Cardiac fibroblast (primary cell): Measurements from ENCODE around the gene CTDSPL.
A peak's percentile ranks its signal among the peaks of the same experiment; 100 is the strongest.

Experiments
- DNase-seq, 2 donors: peaks; one replicate each; pipeline versions ENCODE4 v3.0.0 to v3.0.0-alpha.2; 2010; ENCODE audit warnings: low read depth in 2 of 2
- H3K4me3 ChIP-seq, 2 donors: replicated peaks in 1 of 2; 1 replicate in 1 of 2; 2 replicates in 1 of 2; pipeline ENCODE4 v1.5.1; 2011; ENCODE audit warnings: low read depth in 2 of 2, low read length in 2 of 2, mild to moderate bottlenecking in 2 of 2, moderate library complexity in 1 of 2
- TF ChIP-seq, protein P1 (sequence below): IDR thresholded peaks from one replicate; pipeline ENCODE4 v1.5.1; 2011; ENCODE audit warnings: low read depth, mild to moderate bottlenecking, low read length, inconsistent platforms

The CTDSPL gene

GRCh38 chr3:38022896-38023709, 161.4 kb downstream of the CTDSPL start:
- TF ChIP-seq, protein P1, sequence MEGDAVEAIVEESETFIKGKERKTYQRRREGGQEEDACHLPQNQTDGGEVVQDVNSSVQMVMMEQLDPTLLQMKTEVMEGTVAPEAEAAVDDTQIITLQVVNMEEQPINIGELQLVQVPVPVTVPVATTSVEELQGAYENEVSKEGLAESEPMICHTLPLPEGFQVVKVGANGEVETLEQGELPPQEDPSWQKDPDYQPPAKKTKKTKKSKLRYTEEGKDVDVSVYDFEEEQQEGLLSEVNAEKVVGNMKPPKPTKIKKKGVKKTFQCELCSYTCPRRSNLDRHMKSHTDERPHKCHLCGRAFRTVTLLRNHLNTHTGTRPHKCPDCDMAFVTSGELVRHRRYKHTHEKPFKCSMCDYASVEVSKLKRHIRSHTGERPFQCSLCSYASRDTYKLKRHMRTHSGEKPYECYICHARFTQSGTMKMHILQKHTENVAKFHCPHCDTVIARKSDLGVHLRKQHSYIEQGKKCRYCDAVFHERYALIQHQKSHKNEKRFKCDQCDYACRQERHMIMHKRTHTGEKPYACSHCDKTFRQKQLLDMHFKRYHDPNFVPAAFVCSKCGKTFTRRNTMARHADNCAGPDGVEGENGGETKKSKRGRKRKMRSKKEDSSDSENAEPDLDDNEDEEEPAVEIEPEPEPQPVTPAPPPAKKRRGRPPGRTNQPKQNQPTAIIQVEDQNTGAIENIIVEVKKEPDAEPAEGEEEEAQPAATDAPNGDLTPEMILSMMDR = no peak
- peak overlapping the region; percentile 71 to 76 for H3K4me3 ChIP-seq
- DNase-seq = no peak

GRCh38 chr3:38026856-38027255, 165.2 kb downstream of the CTDSPL start:
- TF ChIP-seq, protein P1 = no peak
- H3K4me3 ChIP-seq = no peak overlapping the region
- DNase-seq = no peak

DNA sequence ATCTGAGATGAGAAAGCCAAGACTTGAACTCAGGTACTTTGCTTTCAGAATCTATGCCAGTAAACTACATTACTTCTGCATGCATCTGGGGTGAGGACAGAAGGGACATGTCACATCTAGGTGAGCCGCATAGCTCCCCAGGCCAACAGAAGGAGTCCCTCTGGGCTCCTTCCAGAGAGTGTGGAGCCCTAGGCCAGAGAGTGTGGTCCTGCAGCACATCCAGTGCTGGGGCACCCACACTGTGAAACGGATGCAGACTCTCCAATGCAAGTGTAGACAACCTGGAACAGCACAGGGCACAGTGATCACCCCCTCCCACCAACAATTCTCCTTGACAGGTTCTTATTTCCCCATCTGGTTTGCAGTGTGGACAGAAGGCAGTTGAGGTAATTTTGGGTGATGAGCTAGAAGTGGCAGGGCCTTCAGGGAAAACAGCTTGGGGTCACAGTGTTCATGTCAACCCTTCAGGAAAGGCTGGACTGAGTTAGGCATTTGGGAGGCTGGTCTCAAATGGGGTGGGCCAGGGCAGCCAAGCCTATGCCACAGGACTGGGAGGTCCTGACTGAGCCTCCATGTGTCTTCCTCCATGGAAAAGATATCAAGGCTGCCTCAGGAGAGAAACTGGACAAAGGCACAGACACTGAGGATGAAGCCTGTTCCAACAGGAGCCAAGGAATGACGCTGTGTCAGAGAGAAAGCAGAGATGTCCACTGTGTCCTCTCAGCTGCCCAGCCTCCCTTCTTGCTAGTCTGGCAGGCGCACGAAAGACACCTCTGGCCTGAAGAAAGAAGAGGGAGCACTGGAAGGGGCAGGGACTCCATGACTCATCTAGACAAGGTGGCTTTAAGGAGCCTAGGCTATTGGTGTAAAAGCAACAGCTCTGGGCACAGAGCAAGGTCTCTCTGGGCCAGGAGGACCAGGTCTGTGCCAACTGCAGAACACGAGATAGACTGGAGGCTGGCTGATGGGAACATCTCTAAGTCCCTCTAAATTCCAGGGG, 166.1 kb downstream of the CTDSPL start:
- no peak overlapping the region for H3K4me3 ChIP-seq
- no peak for DNase-seq
- TF ChIP-seq, protein P1 = no peak

GRCh38 chr3:38028621-38029361, 167.1 kb downstream of the CTDSPL start:
- DNase-seq = no peak
- TF ChIP-seq, protein P1 = no peak
- H3K4me3 ChIP-seq = peak overlapping the region; percentile 62 to 68

- peak; percentile 56 to 86 for DNase-seq
- peak within 1 kb of the TSS; percentile 62 to 68 for H3K4me3 ChIP-seq
- TF ChIP-seq, protein P1 = no peak
These were observed 167.9 kb downstream of the CTDSPL start, which contains the start of gene PLCD1 for GRCh38 chr3:38029400-38030125. PLCD1 (minus strand) TSS chr3:38029642; CDS start chr3:38029539, 103 bp downstream.
